SK-N-SH (cell line): ENCODE results near the gene DYNC2H1. TPM values are rescaled to one million over a fixed set of nuclear protein-coding genes. Genes with fewer than 3 reads are reported as not detected.
A peak's percentile ranks its signal among the peaks of the same experiment; 100 is the strongest.

Experiments used
- CTCF ChIA-PET: fragments of 300-600, 350-600 bp; formaldehyde crosslinking; extraction: SDS; loops from one replicate; lab custom pipeline; 2021; lab: Yijun Ruan, JAX
- POLR2A ChIA-PET: fragments of 350-600 bp; sonication (Branson Sonifier 250); formaldehyde crosslinking; extraction: SDS; loops from one replicate; lab custom pipeline; 2020; ENCODE audit warnings: antibody characterized with exemption, inconsistent platforms; lab: Yijun Ruan, JAX
- DNase-seq: peaks from one replicate; pipeline ENCODE4 v3.0.0; 2012
- H2AFZ ChIP-seq: fragments of 200-600 bp; sonication (generic); 2 replicates; pipeline ENCODE4 v1.8.1; 2016; ENCODE audit warnings: antibody characterized with exemption, mild to moderate bottlenecking, low read depth
- H3F3A ChIP-seq: fragments of 200-600 bp; sonication (generic); replicated peaks from 2 replicates; pipeline ENCODE3; 2016; ENCODE audit warnings: antibody characterized with exemption, mild to moderate bottlenecking; ENCODE audit not compliant: insufficient read depth
- H3K27ac ChIP-seq, 2 experiments: fragments of 200-500 bp in 1 of 2; fragments of 200-600 bp in 1 of 2; sonication (Bioruptor generic) in 1 of 2; sonication (generic), shearing (Covaris generic) in 1 of 2; 2 replicates each; pipeline versions ENCODE4 v1.5.1 to v1.6.1; 2014 to 2016; ENCODE audit warnings: low read depth in 2 of 2, inconsistent platforms in 1 of 2, low read length in 1 of 2, mild to moderate bottlenecking in 1 of 2, mixed read lengths in 1 of 2
- H3K27me3 ChIP-seq: fragments of 200-600 bp; sonication (generic), shearing (Covaris generic); 2 replicates; pipeline ENCODE4 v1.6.1; 2016; ENCODE audit warnings: mixed run types; ENCODE audit not compliant: insufficient read depth
- H3K36me3 ChIP-seq, 2 experiments: fragments of 200-500 bp in 1 of 2; fragments of 200-600 bp in 1 of 2; sonication (Bioruptor generic) in 1 of 2; sonication (generic) in 1 of 2; replicated peaks in 1 of 2; 2 replicates each; pipeline versions ENCODE3 to v1.5.1; 2014 to 2016; ENCODE audit warnings: low read length in 1 of 2, mild to moderate bottlenecking in 1 of 2; ENCODE audit not compliant: insufficient read depth in 2 of 2, control insufficient read depth in 1 of 2
- H3K4me1 ChIP-seq, 2 experiments: fragments of 200-500 bp in 1 of 2; fragments of 200-600 bp in 1 of 2; sonication (Bioruptor generic) in 1 of 2; sonication (generic), shearing (Covaris generic) in 1 of 2; 2 replicates each; pipeline versions ENCODE4 v1.5.1 to v1.6.1; 2014 to 2016; ENCODE audit warnings: low read depth in 1 of 2, low read length in 1 of 2, mixed run types in 1 of 2; ENCODE audit not compliant: insufficient read depth in 2 of 2, control insufficient read depth in 1 of 2
- H3K4me2 ChIP-seq: fragments of 200-600 bp; sonication (generic), shearing (Covaris generic); 2 replicates; pipeline ENCODE4 v1.6.1; 2017; ENCODE audit warnings: mixed run types
- H3K4me3 ChIP-seq, 2 experiments: fragments of 200-500 bp in 1 of 2; fragments of 200-600 bp in 1 of 2; sonication (Bioruptor generic) in 1 of 2; sonication (generic), shearing (Covaris generic) in 1 of 2; 2 replicates each; pipeline versions ENCODE4 v1.5.1 to v1.8.1; 2014 to 2016; ENCODE audit warnings: low read depth in 2 of 2, inconsistent platforms in 1 of 2, low read length in 1 of 2, mild to moderate bottlenecking in 1 of 2, mixed read lengths in 1 of 2, moderate library complexity in 1 of 2
- H3K79me2 ChIP-seq: fragments of 200-600 bp; sonication (generic); 2 replicates; pipeline ENCODE4 v1.8.1; 2017; ENCODE audit warnings: mild to moderate bottlenecking; ENCODE audit not compliant: insufficient read depth
- H3K9ac ChIP-seq: fragments of 200-600 bp; sonication (generic); 2 replicates; pipeline ENCODE4 v1.6.1; 2017; ENCODE audit warnings: mixed run types
- H3K9me2 ChIP-seq: fragments of 200-600 bp; sonication (generic); 2 replicates; pipeline ENCODE4 v1.6.1; 2017; ENCODE audit warnings: mixed run types
- H3K9me3 ChIP-seq: fragments of 200-600 bp; sonication (generic); 2 replicates; pipeline ENCODE4 v1.6.1; 2017; ENCODE audit warnings: mixed run types, mild to moderate bottlenecking, moderate library complexity
- H4K20me1 ChIP-seq: fragments of 200-600 bp; sonication (generic); 2 replicates; pipeline ENCODE4 v1.6.1; 2017; ENCODE audit warnings: mild to moderate bottlenecking, mixed run types; ENCODE audit not compliant: insufficient read depth
- ELF1 ChIP-seq: IDR thresholded peaks from 2 replicates; pipeline ENCODE4 v1.4.0; 2012
- EP300 ChIP-seq, 2 experiments: IDR thresholded peaks; 2 replicates each; pipeline versions ENCODE4 v1.4.0 to v1.6.1; 2012; ENCODE audit warnings: borderline replicate concordance in 1 of 2, low read depth in 1 of 2, low read length in 1 of 2
- EZH2phosphoT487 ChIP-seq: fragments of 200-600 bp; sonication (generic); IDR thresholded peaks from 2 replicates; pipeline ENCODE4 v1.6.1; 2017; ENCODE audit warnings: low read depth, mixed run types, mild to moderate bottlenecking, antibody characterized with exemption, moderate library complexity, borderline replicate concordance
- FOSL2 ChIP-seq: IDR thresholded peaks from 2 replicates; pipeline ENCODE4 v1.4.0; 2012; ENCODE audit warnings: low read depth, mild to moderate bottlenecking, moderate library complexity, borderline replicate concordance
- FOXM1 ChIP-seq: IDR thresholded peaks from 2 replicates; pipeline ENCODE4 v1.4.0; 2012; ENCODE audit warnings: low read depth, mild to moderate bottlenecking
- GATA2 ChIP-seq: sonication (generic); formaldehyde crosslinking; IDR thresholded peaks from 2 replicates; pipeline ENCODE4 v1.5.0; 2020; ENCODE audit warnings: mild to moderate bottlenecking, missing genetic modification reagents
- JUND ChIP-seq: IDR thresholded peaks from 2 replicates; pipeline ENCODE4 v1.4.0; 2012
- MXI1 ChIP-seq: IDR thresholded peaks from 2 replicates; pipeline ENCODE4 v1.6.1; 2012; ENCODE audit warnings: mild to moderate bottlenecking, low read depth, low read length, improper control_type of control experiment
- RFX5 ChIP-seq: IDR thresholded peaks from 2 replicates; pipeline ENCODE4 v1.6.1; 2012; ENCODE audit warnings: mild to moderate bottlenecking, improper control_type of control experiment, low read length
- SMC3 ChIP-seq: IDR thresholded peaks from 2 replicates; pipeline ENCODE4 v1.6.1; 2012; ENCODE audit warnings: low read depth, low read length, improper control_type of control experiment
- TCF12 ChIP-seq: IDR thresholded peaks from 2 replicates; pipeline ENCODE4 v1.4.0; 2012
- YY1 ChIP-seq: IDR thresholded peaks from 2 replicates; pipeline ENCODE4 v1.4.0; 2012; ENCODE audit warnings: low read depth, mild to moderate bottlenecking
- WGBS: methylation state at CpG from one replicate; pipeline ENCODE4 v1.1.6; 2017; ENCODE audit warnings: low lambda C conversion rate; 5-methylcytosine and 5-hydroxymethylcytosine counted together
- polyA plus RNA-seq, 3 experiments: library from polyadenylated mRNA; depleted of rRNA; stranded (reverse); fragments of >200 nt; gene quantifications; 2 replicates each; pipeline ENCODE4 v1.2.3, GENCODE V29; 2012
- TF ChIP-seq, protein P1 (sequence below): fragments of 200-600 bp; sonication (generic); IDR thresholded peaks from 2 replicates; pipeline ENCODE4 v1.6.1; 2017; ENCODE audit warnings: antibody characterized with exemption, mild to moderate bottlenecking, moderate library complexity
- TF ChIP-seq, protein P2 (sequence below): fragments of 150-350 bp; IDR thresholded peaks from 2 replicates; pipeline ENCODE4 v1.6.1; 2016; ENCODE audit warnings: mild to moderate bottlenecking, low read depth, low read length
- TF ChIP-seq, protein P3 (sequence below): IDR thresholded peaks from 2 replicates; pipeline ENCODE4 v1.4.0; 2012; ENCODE audit warnings: low read depth, borderline replicate concordance
- TF ChIP-seq, protein P4 (sequence below): IDR thresholded peaks from 2 replicates; pipeline ENCODE4; 2012

Gene DYNC2H1
- polyA plus RNA-seq, 1 of the 3 experiments (the other 2 are of a cell fraction): 15.3 TPM

DNA sequence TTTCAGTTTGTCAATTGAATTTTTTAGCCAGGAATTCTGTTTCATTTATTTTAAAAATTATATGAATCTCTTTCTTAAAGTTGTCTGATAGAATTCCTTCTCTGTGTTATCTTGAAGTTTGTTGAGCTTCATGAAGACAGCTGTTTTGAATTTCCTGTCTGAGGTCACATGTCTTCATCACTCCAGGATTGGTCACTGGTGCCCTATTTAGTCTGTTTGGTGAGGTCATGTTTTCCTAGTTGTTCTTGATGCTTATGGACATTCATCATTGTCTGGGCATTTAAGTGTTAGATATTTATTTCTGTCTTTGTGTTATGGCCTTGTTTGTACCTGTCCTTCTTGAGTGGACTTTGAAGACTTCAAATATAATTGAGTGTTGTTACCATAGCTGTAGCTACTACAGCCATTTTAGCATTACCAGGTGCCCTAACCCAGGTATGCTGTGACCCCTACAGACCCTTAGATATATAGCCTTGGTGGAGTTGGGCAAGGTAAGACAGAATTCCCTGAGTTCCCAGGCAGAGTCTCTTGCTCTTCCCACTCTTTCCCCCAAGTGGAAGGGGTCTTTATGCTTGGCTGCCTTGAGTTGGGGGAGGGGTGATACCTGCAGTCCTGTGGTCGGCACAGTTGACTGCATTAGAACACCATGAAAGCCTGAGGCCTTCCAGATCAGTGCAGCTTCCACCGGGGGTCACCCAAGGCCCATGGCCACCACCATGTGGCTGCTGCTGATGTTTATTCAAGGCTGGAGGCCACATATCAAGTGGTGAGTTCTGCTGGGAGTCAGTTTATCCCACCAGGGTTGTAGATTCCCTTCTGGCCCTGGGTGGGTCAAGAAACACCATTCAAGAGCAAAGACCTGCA lies 229.6 kb downstream of the DYNC2H1 start (continued):
- TF ChIP-seq MXI1 (no peak), ELF1 (no peak), RFX5 (no peak), TCF12 (peak; percentile 20; the same call in 1 of the 2 replicates)
- TF ChIP-seq, protein P1, sequence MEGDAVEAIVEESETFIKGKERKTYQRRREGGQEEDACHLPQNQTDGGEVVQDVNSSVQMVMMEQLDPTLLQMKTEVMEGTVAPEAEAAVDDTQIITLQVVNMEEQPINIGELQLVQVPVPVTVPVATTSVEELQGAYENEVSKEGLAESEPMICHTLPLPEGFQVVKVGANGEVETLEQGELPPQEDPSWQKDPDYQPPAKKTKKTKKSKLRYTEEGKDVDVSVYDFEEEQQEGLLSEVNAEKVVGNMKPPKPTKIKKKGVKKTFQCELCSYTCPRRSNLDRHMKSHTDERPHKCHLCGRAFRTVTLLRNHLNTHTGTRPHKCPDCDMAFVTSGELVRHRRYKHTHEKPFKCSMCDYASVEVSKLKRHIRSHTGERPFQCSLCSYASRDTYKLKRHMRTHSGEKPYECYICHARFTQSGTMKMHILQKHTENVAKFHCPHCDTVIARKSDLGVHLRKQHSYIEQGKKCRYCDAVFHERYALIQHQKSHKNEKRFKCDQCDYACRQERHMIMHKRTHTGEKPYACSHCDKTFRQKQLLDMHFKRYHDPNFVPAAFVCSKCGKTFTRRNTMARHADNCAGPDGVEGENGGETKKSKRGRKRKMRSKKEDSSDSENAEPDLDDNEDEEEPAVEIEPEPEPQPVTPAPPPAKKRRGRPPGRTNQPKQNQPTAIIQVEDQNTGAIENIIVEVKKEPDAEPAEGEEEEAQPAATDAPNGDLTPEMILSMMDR: peak; percentile 35

DNA sequence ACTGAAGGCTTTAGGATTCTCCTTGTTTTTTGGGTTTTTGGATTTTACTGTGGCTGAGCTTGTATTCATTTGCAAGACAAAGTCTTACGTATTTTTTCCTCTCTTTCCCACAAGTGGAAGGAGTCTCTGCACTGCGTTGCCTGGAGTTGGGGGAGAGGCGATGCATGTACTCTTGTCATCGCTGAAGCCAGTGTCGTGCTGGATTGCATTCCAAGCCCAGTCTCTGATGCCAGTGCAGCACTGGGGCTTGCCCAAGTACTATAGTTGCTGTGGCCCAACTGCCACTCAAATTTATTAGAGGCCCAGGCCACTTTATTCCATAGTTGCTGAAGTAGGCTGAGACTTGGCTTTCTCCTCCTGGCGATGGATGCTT lies 230.2 kb downstream of the DYNC2H1 start:
- ChIA-PET CTCF (interaction anchor here (1.1 kb wide), 1 partner anchor 200 kb away, joined by 3 read pairs; no protein-coding TSS in a partner anchor), POLR2A (no interaction called here)
- H3F3A ChIP-seq: peaks cover 4% of the 10 kb centered on the region
- H3K9ac ChIP-seq: no peak overlapping the region
- no peak overlapping the region for H2AFZ ChIP-seq
- no peak for DNase-seq
- no peaks in the 10 kb centered on the region for H3K36me3 ChIP-seq
- no peak overlapping the region for H3K4me2 ChIP-seq
- TF ChIP-seq EZH2phosphoT487 (no peak), FOXM1 (no peak), SMC3 (no peak), FOSL2 (no peak), YY1 (no peak), JUND (no peak), GATA2 (CRISPR knock-in tag) (no peak), EP300 (IDR thresholded peaks at IDR 0.05; ENCODE audit: borderline replicate concordance in 1 of 2, low read depth in 1 of 2, low read length in 1 of 2) (no peak)
- TF ChIP-seq, protein P2, sequence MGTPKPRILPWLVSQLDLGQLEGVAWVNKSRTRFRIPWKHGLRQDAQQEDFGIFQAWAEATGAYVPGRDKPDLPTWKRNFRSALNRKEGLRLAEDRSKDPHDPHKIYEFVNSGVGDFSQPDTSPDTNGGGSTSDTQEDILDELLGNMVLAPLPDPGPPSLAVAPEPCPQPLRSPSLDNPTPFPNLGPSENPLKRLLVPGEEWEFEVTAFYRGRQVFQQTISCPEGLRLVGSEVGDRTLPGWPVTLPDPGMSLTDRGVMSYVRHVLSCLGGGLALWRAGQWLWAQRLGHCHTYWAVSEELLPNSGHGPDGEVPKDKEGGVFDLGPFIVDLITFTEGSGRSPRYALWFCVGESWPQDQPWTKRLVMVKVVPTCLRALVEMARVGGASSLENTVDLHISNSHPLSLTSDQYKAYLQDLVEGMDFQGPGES: no peak
- TF ChIP-seq, protein P3, sequence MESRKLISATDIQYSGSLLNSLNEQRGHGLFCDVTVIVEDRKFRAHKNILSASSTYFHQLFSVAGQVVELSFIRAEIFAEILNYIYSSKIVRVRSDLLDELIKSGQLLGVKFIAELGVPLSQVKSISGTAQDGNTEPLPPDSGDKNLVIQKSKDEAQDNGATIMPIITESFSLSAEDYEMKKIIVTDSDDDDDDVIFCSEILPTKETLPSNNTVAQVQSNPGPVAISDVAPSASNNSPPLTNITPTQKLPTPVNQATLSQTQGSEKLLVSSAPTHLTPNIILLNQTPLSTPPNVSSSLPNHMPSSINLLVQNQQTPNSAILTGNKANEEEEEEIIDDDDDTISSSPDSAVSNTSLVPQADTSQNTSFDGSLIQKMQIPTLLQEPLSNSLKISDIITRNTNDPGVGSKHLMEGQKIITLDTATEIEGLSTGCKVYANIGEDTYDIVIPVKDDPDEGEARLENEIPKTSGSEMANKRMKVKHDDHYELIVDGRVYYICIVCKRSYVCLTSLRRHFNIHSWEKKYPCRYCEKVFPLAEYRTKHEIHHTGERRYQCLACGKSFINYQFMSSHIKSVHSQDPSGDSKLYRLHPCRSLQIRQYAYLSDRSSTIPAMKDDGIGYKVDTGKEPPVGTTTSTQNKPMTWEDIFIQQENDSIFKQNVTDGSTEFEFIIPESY: no peak
- TF ChIP-seq, protein P4, sequence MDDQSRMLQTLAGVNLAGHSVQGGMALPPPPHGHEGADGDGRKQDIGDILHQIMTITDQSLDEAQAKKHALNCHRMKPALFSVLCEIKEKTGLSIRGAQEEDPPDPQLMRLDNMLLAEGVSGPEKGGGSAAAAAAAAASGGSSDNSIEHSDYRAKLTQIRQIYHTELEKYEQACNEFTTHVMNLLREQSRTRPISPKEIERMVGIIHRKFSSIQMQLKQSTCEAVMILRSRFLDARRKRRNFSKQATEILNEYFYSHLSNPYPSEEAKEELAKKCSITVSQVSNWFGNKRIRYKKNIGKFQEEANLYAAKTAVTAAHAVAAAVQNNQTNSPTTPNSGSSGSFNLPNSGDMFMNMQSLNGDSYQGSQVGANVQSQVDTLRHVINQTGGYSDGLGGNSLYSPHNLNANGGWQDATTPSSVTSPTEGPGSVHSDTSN: no peak
- no peak overlapping the region for H3K27ac ChIP-seq
- no peaks in the 10 kb centered on the region for H3K79me2 ChIP-seq
- H3K9me2 ChIP-seq: no peaks in the 10 kb centered on the region
- no peak overlapping the region for H3K4me3 ChIP-seq
- peaks cover 0 to 4% of the 10 kb centered on the region in 2 experiments; a peak in 1 of 4 replicates for H3K4me1 ChIP-seq
- no peaks in the 10 kb centered on the region for H3K27me3 ChIP-seq
- H4K20me1 ChIP-seq: no peaks in the 10 kb centered on the region
- H3K9me3 ChIP-seq: no peaks in the 10 kb centered on the region
- WGBS: 96% methylated on average over 6 of the region's 6 CpGs
